NK-92 (cell line): ENCODE results near the gene HNF1B.
"Not testable (repeated sequence)": the region's sequence is repeated elsewhere in the genome, so short reads cannot be mapped to it uniquely, and the experiment has no call there.

Experiments used
- DNase-seq: peaks from one replicate; lab custom pipeline; 2025; ENCODE audit not compliant: unreplicated experiment; lab: John Stamatoyannopoulos, UW

The HNF1B gene, protein sequence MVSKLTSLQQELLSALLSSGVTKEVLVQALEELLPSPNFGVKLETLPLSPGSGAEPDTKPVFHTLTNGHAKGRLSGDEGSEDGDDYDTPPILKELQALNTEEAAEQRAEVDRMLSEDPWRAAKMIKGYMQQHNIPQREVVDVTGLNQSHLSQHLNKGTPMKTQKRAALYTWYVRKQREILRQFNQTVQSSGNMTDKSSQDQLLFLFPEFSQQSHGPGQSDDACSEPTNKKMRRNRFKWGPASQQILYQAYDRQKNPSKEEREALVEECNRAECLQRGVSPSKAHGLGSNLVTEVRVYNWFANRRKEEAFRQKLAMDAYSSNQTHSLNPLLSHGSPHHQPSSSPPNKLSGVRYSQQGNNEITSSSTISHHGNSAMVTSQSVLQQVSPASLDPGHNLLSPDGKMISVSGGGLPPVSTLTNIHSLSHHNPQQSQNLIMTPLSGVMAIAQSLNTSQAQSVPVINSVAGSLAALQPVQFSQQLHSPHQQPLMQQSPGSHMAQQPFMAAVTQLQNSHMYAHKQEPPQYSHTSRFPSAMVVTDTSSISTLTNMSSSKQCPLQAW

GRCh38 chr17:37744961-37745800 lies at the start of gene HNF1B:
Gene HNF1B (minus strand): TSS chr17:37745059. CDS start chr17:37744884, 175 bp downstream.
- DNase-seq: no peak

DNA sequence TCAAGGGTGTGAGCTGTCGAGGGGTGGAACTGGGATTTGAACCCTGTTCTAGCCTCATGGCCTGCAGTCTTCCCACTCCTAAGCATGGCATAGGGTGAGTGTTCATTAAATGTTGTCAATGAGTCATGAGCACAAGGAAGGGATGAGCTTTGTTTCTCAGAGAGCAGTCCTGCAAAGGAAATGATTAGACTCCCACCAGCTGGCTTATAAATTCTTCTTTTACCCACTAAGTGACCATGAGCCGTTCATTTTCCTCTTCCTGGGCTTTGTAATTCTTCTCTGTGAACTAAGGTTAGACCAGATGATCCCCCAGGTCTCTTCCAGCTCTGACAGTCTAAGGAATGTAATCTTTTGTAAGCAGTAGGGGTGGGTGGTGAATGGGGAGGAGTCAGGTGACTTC lies 47.9 kb upstream of the HNF1B start:
- DNase-seq: no peak

- DNase-seq: no peak
Observed at GRCh38 chr17:37791447-37792399, 46.9 kb upstream of the HNF1B start.

DNA sequence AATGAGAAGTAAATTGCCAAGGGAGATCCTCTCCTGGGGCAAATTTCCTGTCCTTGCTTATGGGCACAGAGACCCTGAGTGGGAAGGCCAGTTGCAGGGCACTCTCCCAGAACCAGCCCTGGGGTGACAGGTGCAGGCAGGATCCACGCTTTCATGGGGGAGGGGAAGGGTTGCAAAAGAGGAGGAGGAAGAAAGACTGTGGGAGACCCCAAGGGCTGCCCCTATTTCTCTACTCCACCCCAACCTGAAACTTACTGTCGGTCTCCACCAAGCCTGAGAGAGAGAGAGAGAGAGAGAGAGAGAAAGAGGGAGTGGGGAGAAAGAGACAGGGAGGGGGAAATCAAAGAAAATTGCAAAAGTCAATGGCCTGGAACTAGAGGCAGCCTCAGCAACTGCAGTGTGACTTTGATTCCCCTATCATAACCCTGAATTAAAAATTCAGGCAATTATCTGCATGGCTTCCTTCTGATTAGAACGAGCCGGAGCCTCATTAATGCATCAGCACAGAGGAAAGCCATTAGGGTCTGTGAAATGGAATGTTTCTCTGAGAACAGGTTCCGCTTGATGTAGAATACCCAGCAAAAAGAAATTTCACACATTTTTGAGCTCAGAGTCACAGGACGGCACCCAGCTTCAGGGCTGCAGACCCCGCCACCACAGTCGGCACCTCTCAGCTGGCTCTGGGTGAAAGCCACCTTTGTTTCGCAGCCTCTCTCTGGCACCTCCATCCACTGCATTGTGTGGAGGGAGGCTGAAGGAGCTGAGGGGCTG lies 45.1 kb upstream of the HNF1B start:
- DNase-seq: no peak

DNA sequence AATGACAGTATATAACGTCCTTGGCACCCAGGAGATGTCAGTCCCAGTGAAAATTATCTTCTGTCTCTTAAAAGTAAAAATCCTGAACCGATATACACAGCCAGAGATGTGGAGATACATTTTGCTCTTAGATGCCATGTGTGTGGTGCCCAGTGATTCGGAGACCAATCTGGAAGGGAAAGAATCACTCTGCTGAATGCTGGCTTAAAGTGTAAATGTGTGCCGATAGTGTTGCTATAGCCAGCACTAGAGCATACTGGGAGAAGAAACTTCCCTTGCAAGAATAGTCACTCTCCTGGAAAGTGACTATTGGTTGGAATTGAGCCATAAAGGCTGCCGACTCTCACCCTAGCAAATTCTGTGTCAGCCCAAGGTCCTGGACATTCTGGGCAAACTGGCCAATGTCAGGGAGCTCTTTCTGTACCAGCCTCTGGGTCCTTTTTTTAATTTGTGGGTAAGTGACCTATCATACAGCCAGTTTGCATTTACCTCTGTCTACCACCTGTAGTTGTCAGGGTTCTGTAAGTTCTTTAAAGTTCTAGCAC lies 44.2 kb upstream of the HNF1B start:
- no peak for DNase-seq

GRCh38 chr17:37788526-37788925 lies 43.7 kb upstream of the HNF1B start:
- no peak for DNase-seq

DNA sequence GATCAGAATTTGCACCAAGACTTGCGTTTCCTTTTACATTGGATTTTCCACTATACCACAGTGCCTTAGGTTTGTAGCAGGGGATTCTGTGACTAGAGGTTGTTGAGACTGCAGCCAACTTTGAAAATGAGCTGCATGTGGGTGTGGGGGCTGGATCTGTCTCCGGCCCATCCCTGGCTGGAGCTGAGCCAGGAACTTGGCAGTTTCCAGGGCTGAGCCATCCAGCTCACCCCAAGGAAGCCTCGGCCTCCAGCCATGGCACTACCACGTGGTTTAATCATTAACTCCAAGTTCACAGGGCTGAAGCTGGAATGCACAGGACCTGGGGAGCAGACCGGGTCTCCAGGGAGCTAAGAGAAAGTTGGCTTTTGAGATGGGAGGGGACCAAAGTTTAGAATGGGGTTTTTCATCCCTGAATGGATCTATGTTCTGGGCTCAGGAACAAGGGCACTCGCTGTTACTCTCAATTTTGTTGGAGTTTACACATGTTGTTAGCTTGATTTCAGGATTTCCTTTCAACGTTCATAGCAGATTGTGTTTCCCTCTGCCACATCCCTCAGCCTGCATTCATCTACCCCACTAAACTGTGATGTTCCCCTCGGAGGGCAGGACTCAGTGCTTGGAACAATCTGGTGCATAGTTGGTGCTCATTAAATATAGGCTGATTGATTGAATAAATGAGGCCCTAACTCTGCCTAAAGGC lies 42.3 kb upstream of the HNF1B start:
- no peak for DNase-seq

GRCh38 chr17:37786481-37786880 lies 41.6 kb upstream of the HNF1B start:
- no peak for DNase-seq

- not testable (repeated sequence) for DNase-seq
Observed at GRCh38 chr17:37782460-37782859, 37.6 kb upstream of the HNF1B start.

- DNase-seq: no peak
Observed at GRCh38 chr17:37781451-37781850, 36.6 kb upstream of the HNF1B start.

DNA sequence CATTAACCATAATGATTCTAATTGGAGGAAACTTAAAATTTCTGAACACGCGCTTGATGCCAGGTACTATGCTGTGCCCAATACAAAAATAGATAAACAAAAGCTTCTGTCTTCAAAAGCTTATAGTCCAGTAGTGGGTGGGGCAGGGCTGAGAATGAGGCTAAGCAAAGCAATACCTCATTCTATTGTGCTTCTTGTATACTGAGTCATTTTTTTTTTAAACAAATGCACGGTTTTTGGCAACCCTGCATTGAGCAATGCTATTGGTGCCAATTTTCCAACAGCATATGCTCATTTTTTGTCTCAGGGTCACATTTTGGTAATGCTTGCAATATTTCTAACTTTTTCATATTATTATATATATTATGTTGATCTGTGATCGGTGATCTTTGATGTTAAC lies 34.7 kb upstream of the HNF1B start:
- DNase-seq: no peak

- no peak for DNase-seq
Observed at GRCh38 chr17:37774504-37774903, 29.6 kb upstream of the HNF1B start.

GRCh38 chr17:37772982-37773381 lies 28.1 kb upstream of the HNF1B start:
- no peak for DNase-seq

GRCh38 chr17:37770631-37771518 lies 26.0 kb upstream of the HNF1B start:
- DNase-seq: no peak

GRCh38 chr17:37769050-37769449 lies 24.2 kb upstream of the HNF1B start:
- no peak for DNase-seq

GRCh38 chr17:37768438-37768837 lies 23.6 kb upstream of the HNF1B start:
- no peak for DNase-seq

DNA sequence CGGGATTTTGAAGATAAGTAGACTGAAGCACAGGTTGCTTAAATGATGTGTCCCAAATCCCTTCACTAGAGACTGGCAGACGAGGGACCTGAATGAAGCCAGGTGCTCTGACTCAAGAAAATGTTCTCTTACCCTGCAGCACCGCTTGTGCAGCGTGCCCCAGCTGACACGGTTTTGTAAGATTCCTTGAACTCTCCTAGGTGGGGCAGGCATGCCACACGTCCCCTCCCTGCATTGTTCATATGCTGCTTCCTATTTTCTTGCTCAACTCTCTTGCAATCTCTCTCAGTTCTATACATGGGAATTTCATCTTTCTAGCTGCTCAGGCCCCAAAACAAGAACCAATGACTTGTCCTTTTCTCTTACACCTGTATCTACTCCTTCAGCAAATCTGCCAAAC lies 22.1 kb upstream of the HNF1B start:
- no peak for DNase-seq

DNA sequence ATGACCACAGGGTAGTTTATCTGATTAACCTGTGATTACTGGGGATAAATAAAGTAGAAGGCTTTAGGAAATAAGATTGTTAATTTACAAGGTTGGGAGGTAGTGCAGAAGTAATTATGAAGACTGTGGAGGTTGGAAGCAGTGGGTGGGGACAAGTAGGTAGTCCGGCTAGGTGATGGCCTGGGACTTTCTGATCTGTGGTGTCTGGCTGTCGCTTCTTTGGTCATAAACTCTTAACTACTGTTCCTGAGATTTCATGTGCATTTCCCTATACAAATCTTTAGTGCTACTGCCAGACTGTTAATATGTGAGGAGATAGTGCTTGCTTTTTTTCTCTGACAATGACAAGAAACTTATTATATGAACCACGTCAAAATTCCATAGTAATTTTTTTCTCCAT lies 19.5 kb upstream of the HNF1B start:
- DNase-seq: no peak
